ENCODE measurements around the gene MRPL28.
"Not testable (repeated sequence)": the region's sequence is repeated elsewhere in the genome, so short reads cannot be mapped to it uniquely, and the experiment has no call there.

GRCh38 chr16:334164-334832, 36.0 kb downstream of the MRPL28 start:
- TF ChIP-seq CTCF (IDR thresholded peaks at IDR 0.05; ENCODE audit: borderline replicate concordance, extremely low read depth, low read length, poor library complexity, severe bottlenecking); EZH2 (IDR thresholded peaks at IDR 0.05; ENCODE audit: borderline replicate concordance, low read depth, low read length, severe bottlenecking): not testable (repeated sequence)

All from DND-41 (cell line).